HG03439 (cell line): ENCODE measurements around the gene TMEM109.
"Not testable (repeated sequence)": the region's sequence is repeated elsewhere in the genome, so short reads cannot be mapped to it uniquely, and the experiment has no call there.

Experiments
- ATAC-seq: cut with Tn5 transposase; IDR thresholded peaks from one replicate; pipeline ENCODE4 v1.9.1; 2021; ENCODE audit warnings: mild to moderate bottlenecking, moderate library complexity; ENCODE audit not compliant: unreplicated experiment

TMEM109 gene

GRCh38 chr11:60909680-60910280 is 4.2 kb upstream of the TMEM109 start:
- not testable (repeated sequence) for ATAC-seq

DNA sequence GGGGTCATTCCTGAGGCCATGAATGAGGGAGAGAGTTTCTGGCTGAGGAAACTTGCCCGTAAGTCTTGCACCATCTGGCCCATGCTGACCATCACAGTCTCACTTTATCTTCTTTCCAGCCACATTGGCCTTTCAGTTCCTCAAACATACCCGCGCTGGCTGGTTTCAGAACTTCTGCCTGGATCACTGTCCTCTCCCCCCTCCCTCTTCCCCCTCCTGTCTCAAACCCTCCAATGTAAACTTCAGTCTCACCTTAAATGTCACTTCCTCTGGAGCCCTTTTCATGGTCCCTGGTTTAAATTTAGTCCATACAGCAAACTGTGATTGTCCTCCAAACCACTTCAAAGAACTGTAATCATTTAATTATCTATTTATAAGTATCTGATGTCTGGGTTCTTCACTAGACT is 3.7 kb upstream of the TMEM109 start:
- ATAC-seq, result peak; percentile 30

DNA sequence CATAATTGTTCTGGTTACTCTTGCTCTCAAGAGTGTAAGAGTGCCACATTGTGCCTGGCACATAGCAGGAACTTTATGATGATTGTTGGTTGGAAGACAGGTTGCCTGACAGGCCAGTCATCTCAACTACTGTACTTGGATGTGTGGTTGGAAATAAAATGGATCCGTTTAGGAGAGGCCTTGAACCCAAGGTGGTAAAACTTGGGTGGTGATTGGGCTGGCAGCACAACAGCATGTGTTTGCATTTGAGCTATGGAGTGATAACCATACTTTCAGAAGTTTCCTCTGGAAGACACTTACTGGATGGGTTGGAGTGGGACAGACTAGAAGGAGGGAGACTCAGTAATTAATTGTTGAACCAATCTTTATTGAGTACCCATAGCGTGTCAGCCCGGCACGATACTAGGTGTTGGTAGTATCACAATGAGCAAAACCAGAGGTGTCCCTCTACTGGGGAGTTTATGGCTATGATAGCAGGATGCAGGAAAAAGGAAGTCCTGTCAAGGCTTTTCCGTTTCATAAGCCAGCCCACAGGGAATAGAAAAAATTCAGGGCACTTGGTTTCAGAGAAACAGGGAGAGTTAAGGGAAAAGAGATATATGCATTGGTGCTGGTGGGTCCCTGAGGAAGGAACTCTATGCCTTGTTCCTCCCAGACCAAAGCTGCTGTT is 3.1 kb upstream of the TMEM109 start:
- ATAC-seq, result no peak

GRCh38 chr11:60912223-60912850 is 1.6 kb upstream of the TMEM109 start:
- no peak for ATAC-seq

- no peak for ATAC-seq
Measured at GRCh38 chr11:60912851-60913528, 968 bp upstream of the TMEM109 start.

GRCh38 chr11:60914633-60915247 is 782 bp downstream of the TMEM109 start:
- ATAC-seq, result no peak

- peak; percentile 45 for ATAC-seq
Measured at GRCh38 chr11:60915248-60915914, 1.4 kb downstream of the TMEM109 start.

GRCh38 chr11:60916669-60917206 is 2.8 kb downstream of the TMEM109 start:
- no peak for ATAC-seq

DNA sequence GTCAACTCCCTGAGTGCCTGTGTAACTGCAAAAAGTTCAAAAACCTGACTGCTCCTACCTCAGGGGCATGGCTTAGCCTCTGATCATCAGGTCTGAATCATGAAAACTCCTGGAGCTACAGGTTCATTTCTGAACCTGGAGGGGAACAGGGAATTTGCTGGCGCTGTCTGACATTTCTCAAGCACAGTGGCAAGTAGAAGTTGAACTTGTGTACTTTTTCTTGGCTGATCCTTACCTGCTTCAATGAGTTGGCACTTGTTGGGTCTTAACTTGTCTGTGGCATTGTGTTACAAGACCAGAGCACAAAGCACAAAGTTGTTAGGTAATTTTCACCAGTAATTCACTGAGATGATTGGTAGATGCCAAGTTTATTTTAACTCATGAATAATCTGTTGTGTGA is 3.3 kb downstream of the TMEM109 start:
- ATAC-seq, result no peak

DNA sequence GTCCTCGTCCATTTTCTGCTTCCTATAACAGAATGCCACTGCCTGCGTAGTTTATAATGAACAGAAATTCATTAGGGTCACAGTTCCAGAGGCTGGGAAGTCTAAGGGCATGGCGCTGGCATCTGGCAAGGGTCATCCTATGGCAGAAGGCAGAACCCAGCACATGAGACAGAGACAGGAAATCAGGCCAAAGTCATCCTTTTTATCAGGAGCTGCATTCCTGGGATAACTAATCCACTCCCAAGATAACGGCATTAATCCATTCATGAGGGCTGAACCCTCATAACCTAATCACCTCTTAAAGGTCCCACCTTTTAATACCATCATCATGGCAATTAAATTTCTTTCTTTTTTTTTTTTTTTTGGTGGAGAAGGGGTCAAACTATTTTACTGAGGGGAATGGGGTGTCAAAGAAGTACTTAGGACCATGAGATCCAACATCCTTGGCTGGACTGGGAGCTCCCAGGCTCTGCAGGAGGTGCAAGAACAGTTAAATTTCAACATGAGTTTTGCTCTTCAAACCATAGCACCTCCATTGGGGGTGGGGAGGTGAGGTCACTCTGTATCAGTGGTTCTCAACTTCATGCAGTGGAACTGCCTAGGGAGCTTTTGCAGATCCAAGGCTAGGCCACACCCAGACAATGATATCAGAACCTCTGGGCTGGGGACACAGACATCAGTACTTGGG is 4.4 kb downstream of the TMEM109 start:
- no peak for ATAC-seq

DNA sequence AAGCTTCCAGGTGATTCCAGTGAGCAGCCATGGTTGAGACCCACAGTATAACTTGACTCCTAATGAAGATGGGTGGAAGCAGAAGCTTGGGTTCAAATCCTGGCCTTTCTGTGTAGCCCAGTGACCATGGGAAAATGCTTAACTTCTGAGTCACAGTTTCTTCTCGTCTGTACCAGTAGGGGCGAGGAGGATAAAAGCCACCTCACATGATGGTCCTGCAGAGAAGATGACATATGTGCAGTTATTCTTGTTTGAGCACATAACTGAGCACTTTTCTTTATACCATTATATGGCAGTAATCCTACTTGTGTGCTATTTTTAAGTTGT is 4.9 kb downstream of the TMEM109 start:
- ATAC-seq, result no peak

DNA sequence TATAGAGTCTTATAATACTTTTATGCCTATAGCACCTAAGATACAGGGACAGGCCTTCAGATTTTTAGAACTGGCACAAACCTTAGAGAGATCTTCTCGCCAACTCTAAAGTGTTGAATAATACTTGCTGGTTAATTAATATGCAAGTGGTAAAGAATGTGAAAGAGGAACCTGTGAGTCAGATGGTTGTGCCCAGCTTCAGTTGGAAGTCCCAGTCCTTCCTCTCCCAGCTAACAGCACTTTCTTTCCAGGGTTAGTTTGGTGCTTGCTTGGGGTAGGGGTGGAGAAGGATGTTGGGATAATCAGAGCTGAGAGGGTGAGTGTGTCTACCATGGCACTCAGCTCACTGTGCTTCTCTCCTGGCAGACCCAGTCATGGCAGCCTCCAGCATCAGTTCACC is 5.4 kb downstream of the TMEM109 start:
- no peak for ATAC-seq

GRCh38 chr11:60919956-60920355 is 6.0 kb downstream of the TMEM109 start:
- no peak for ATAC-seq

DNA sequence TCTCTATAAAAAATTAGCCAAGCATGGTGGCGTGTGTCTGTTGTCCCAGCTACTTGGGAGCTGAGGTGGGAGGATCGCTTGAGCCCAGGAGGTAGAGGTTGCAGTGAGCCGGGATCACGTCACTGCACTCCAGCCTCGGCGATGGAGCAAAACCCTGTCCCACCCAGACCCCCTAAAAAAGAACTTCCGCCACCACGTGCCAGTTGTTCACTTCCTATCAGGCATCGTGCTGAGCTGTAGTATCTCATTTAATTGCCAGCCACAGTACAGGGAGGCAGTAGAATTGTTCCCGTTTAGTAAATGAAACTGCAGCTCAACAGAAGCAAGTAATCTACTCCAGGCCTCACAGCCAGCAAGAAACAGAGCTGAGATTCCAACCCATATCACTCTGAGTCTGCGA is 7.3 kb downstream of the TMEM109 start:
- no peak for ATAC-seq

DNA sequence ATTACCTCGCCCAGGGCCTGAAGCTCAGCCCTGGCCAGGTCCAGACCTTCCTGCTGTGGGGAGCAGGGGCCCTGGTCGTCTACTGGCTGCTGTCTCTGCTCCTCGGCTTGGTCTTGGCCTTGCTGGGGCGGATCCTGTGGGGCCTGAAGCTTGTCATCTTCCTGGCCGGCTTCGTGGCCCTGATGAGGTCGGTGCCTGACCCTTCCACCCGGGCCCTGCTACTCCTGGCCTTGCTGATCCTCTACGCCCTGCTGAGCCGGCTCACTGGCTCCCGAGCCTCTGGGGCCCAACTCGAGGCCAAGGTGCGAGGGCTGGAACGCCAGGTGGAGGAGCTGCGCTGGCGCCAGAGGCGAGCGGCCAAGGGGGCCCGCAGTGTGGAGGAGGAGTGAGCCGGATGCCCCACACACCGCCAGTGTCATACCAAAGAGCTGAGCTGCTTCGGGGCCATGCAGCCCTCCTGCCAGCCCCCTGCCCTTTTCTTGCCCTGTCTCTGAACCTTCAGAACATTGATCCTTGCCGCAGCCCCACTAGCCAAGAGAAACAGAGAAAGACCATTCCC is 7.9 kb downstream of the TMEM109 start:
- no peak for ATAC-seq

GRCh38 chr11:60922906-60923305 is 8.9 kb downstream of the TMEM109 start:
- no peak for ATAC-seq

DNA sequence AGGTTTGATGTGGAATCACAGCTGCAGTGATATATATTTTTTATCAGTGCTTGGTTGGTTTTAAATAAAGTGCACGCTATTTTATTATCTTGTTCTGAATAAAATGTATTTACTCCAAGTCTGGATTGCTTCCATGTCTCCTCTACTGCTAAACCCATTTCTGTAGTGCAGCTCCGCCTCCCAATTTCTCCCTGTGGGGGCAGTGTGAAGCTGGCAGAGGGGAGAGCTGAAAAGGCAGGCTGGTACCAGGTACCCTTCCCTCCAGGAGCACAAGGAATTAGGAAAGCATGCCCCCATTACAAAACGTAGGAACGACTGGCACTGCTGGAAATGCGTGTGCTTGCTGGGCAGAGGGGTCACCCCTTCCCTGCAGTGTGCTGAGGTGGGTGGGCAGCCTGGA is 9.4 kb downstream of the TMEM109 start:
- ATAC-seq, result no peak

- no peak for ATAC-seq
Measured at GRCh38 chr11:60923800-60924109, 9.8 kb downstream of the TMEM109 start.

DNA sequence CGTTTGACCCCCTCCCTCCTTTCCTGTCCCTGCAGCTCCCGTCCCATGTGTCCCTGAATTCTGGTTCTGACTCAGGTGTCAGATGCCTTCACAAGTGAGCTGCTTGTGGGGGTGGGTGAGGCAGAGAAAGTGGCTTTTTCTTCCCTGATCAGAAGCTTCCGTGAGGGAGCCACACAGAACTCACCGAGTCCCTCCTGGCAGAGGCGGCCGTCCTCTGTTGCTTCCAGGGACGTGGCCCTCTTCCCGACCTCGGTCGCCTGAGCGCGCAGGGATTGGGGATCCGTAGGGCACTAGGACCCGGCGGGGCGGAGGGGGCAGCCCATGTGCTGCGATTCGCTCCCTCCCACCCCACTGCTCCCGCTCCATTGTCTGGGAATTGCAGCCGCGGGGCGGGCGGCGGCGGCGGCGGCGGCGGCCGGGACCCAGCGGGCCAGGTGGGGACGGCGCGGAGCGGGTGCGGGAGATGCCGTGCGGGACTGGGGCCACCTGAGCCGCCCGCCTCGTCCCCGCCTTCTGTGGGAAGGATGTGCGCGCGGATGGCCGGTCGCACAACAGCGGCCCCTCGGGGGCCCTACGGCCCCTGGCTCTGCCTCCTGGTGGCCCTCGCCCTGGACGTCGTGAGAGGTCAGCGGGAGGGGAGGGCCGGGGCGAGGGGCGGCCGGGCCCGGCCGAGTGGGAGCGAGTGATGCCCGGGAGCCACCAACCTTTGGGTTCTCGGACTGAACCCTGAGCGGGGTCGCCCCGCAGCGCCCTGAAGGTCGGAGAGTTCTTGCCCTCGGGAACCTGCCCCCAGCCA is 10.3 kb downstream of the TMEM109 start, which contains the start of gene TMEM132A:
TMEM132A (plus strand) TSS at position 351 of the 796 bp plus-strand sequence; CDS start at position 525, 174 bp downstream.
- ATAC-seq, result no peak
